Endothelial cell of umbilical vein (primary cell): Measurements from ENCODE around the gene SPEN.

Experiments used
- MYC ChIP-seq: IDR thresholded peaks from one replicate; pipeline ENCODE4 v1.6.1; 2011; ENCODE audit warnings: mild to moderate bottlenecking, low read depth, low read length
- POLR2A ChIP-seq: IDR thresholded peaks from 2 replicates; pipeline ENCODE4 v1.6.1; 2012; ENCODE audit warnings: low read depth, mild to moderate bottlenecking, control low read depth, low read length
- TF ChIP-seq, protein P1 (sequence below), 2 donors: IDR thresholded peaks; 1 replicate in 1 of 2; 2 replicates in 1 of 2; pipeline ENCODE4 v1.5.1; 2011; ENCODE audit warnings: low read length in 2 of 2, mild to moderate bottlenecking in 2 of 2, moderate library complexity in 2 of 2, control low read depth in 1 of 2, inconsistent platforms in 1 of 2, low read depth in 1 of 2; ENCODE audit not compliant: insufficient read depth in 1 of 2; ENCODE audit errors: extremely low read depth in 1 of 2

DNA sequence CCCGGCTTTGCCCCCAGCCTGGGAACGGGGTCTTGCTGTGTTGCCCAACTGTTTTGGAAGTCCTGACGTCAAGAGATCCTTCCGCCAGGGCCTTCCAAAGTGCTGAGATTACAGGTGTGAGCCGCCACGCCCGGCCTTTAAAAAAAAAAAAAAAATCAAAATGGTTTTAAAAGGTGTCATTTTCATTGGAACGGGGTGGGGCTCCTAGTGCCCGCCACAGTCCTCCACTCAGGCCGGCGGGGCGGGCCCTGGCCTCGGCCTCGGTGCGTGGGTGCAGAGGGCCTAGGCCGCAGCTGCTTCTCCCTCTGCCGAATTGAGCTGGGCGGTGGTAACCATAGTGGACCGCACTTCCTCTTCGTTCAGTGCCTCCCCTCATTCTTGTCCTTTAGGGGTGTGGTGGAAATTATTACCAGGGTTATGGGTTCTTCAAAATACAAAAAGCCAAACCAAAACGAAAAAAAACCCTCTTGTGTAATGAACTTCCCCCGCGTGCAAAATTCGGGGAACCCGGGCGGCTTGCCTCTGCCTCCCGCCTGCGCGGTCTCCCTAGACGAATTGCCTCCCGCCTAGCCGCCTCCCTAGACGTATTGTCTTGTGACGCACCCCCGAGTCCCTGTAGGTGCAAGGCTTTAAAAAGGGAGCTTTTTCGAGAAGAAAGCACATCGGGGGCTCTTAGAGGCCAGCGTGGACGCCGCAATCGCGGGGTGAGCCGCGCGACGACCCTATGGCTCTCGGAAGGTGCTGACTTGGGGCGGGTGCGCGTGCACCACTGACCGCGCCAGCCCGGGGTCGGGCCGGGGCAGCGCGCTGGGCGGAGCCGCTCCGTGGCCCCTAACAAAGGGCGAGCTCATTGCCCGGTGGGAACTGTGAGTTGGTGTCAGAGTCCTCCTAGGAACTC is 10.5 kb upstream of the SPEN start:
- TF ChIP-seq MYC (no peak), POLR2A (no peak)
- TF ChIP-seq, protein P1, sequence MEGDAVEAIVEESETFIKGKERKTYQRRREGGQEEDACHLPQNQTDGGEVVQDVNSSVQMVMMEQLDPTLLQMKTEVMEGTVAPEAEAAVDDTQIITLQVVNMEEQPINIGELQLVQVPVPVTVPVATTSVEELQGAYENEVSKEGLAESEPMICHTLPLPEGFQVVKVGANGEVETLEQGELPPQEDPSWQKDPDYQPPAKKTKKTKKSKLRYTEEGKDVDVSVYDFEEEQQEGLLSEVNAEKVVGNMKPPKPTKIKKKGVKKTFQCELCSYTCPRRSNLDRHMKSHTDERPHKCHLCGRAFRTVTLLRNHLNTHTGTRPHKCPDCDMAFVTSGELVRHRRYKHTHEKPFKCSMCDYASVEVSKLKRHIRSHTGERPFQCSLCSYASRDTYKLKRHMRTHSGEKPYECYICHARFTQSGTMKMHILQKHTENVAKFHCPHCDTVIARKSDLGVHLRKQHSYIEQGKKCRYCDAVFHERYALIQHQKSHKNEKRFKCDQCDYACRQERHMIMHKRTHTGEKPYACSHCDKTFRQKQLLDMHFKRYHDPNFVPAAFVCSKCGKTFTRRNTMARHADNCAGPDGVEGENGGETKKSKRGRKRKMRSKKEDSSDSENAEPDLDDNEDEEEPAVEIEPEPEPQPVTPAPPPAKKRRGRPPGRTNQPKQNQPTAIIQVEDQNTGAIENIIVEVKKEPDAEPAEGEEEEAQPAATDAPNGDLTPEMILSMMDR (IDR thresholded peaks at IDR 0.05; ENCODE audit: extremely low read depth in 1 of 2, insufficient read depth in 1 of 2, low read depth in 1 of 2, low read length in 2 of 2): no peak
